OCI-LY7 (cell line): ENCODE results near the gene RRP12. TPM values are rescaled to one million over a fixed set of nuclear protein-coding genes. Genes with fewer than 3 reads are reported as not detected.
A peak's percentile ranks its signal among the peaks of the same experiment; 100 is the strongest.

Experiments used
- BruUV-seq: library from RNA; stranded (reverse); fragments of 400-500 nt; replicated peaks from 2 replicates; lab custom pipeline; 2021; lab: Mats Ljungman, UMichigan
- CTCF ChIA-PET: fragments of 300-600 bp; sonication (Branson Sonifier 250); formaldehyde crosslinking; loops from one replicate; lab custom pipeline; 2022; ENCODE audit warnings: antibody characterized with exemption; ENCODE audit not compliant: unreplicated experiment; lab: Charles Lee
- POLR2A ChIA-PET: fragments of 300-600 bp; sonication (Branson Sonifier 250); formaldehyde crosslinking; loops from one replicate; lab custom pipeline; 2022; ENCODE audit warnings: antibody characterized with exemption; lab: Charles Lee
- DNase-seq: peaks from one replicate; pipeline ENCODE4 v3.0.0-alpha.2; 2015; ENCODE audit warnings: low spot score
- H2AFZ ChIP-seq: fragments of 200-600 bp; sonication (generic), shearing (Covaris generic); 2 replicates; pipeline ENCODE4 v1.6.1; 2014; ENCODE audit warnings: mild to moderate bottlenecking, antibody characterized with exemption, low read length, moderate library complexity
- H3K27ac ChIP-seq: fragments of 200-600 bp; sonication (generic); 2 replicates; pipeline ENCODE4 v1.5.1; 2014; ENCODE audit warnings: mixed run types, low read depth, mild to moderate bottlenecking, moderate library complexity, low read length, inconsistent platforms; ENCODE audit not compliant: poor library complexity, severe bottlenecking
- H3K36me3 ChIP-seq: fragments of 200-600 bp; sonication (generic); 2 replicates; pipeline ENCODE4 v1.6.1; 2014; ENCODE audit warnings: mild to moderate bottlenecking, antibody characterized with exemption, low read length, moderate library complexity, mixed read lengths; ENCODE audit not compliant: insufficient read depth
- H3K4me1 ChIP-seq: fragments of 200-600 bp; sonication (generic); 2 replicates; pipeline ENCODE4 v1.5.1; 2014; ENCODE audit warnings: mild to moderate bottlenecking, low read length; ENCODE audit not compliant: insufficient read depth, poor library complexity, severe bottlenecking
- H3K4me2 ChIP-seq: fragments of 200-600 bp; sonication (generic); 2 replicates; pipeline ENCODE4 v1.6.1; 2014; ENCODE audit warnings: mild to moderate bottlenecking, low read length
- H3K4me3 ChIP-seq: fragments of 200-600 bp; sonication (generic); 2 replicates; pipeline ENCODE4 v1.5.1; 2014; ENCODE audit warnings: mild to moderate bottlenecking, low read depth, low read length; ENCODE audit not compliant: poor library complexity, severe bottlenecking
- H3K79me2 ChIP-seq: fragments of 200-600 bp; sonication (generic); 2 replicates; pipeline ENCODE4 v1.6.1; 2016; ENCODE audit warnings: low read depth, mild to moderate bottlenecking, low read length, moderate library complexity, mixed read lengths; ENCODE audit not compliant: insufficient read depth
- H3K9me2 ChIP-seq: fragments of 200-600 bp; sonication (generic); 2 replicates; pipeline ENCODE4 v1.6.1; 2016; ENCODE audit warnings: mild to moderate bottlenecking, low read length, mixed read lengths; ENCODE audit not compliant: insufficient read depth
- H3K9me3 ChIP-seq: fragments of 200-600 bp; sonication (generic); 2 replicates; pipeline ENCODE4 v1.6.1; 2014; ENCODE audit warnings: mild to moderate bottlenecking, mixed run types, low read length, mixed read lengths
- H4K20me1 ChIP-seq: fragments of 200-600 bp; sonication (generic); 2 replicates; pipeline ENCODE4 v1.6.1; 2014; ENCODE audit warnings: mild to moderate bottlenecking, antibody characterized with exemption, low read length, moderate library complexity, mixed read lengths; ENCODE audit not compliant: insufficient read depth
- EZH2phosphoT487 ChIP-seq: fragments of 200-600 bp; sonication (generic); IDR thresholded peaks from 2 replicates; pipeline ENCODE4 v1.6.1; 2018; ENCODE audit warnings: low read depth, borderline replicate concordance, mild to moderate bottlenecking, mixed run types, antibody characterized with exemption, low read length, moderate library complexity, mixed read lengths
- intact Hi-C: fragments of 100-400 bp; cut with micrococcal nuclease; formaldehyde crosslinking; loops from one replicate; pipeline ENCODE4 v1.10.0; 2022; ENCODE audit not compliant: unreplicated experiment
- total RNA-seq, 2 experiments: library from RNA; depleted of rRNA in 1 of 2; stranded (reverse); fragments of >200 nt in 1 of 2; shearing (Covaris generic) in 1 of 2; gene quantifications; 2 replicates each; pipeline ENCODE4 v1.2.3, GENCODE V29; 2014 to 2022
- TF ChIP-seq, protein P1 (sequence below): fragments of 200-600 bp; sonication (generic); conservative IDR thresholded peaks from 2 replicates; pipeline ENCODE4 v1.5.1; 2014; ENCODE audit warnings: mild to moderate bottlenecking, antibody characterized with exemption, low read length, moderate library complexity, mixed read lengths

RRP12 gene
- total RNA-seq, 2 experiments from 2014 or later, result 32.1 to 39.3 TPM

DNA sequence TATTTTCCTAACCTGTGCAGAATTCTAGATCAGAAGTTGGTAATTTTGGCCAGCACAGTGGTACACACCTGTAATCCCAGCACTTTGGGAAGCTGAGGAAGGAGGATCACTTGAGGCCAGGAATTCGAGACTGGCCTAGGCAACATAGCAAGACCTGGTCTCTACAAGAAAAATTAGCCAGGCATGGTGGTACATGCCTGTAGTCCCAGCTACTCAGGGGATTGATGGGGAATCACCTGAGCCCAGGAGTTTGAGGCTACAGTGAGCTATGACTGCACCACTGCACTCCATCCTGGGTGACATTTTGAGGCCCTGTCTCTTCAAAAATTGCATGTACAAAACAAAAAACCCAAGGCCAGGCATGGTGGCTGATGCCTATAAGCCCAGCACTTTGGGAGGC, 33.4 kb upstream of the RRP12 start:
- peaks cover 5% of the 10 kb centered on the region for H3K4me1 ChIP-seq
- intact Hi-C loops, result no loop called here
- CTCF ChIA-PET, result interaction anchor here (1.0 kb wide), 1 partner anchor 297 kb away, joined by 3 read pairs; no protein-coding TSS in a partner anchor

DNA sequence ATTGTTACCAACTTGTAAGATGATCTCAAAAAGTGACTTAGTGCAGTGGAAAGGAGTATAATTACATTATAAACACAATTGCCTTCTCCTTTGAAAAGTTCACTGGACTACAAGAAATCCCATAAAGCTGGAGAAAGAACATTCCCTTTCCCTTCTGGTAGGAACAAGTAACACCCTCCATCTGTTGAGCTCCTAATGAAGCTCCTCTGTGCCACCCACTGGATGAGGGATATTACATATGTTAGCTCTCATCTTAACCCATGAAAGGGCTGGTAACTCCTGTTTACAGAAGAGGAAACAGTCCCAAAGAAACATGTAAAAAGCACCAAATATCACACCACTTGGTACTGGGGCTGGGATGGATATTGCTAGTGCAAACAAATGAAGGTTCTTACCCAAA, 32.9 kb upstream of the RRP12 start:
- Histone ChIP-seq H3K9me3 (no peaks in the 10 kb centered on the region), H3K27ac (peak overlapping the region; percentile 4), H3K9me2 (no peaks in the 10 kb centered on the region), H3K79me2 (peaks cover 21% of the 10 kb centered on the region), H3K4me3 (no peak overlapping the region), H3K4me2 (no peak overlapping the region), H3K4me1 (peaks cover 5% of the 10 kb centered on the region), H4K20me1 (no peaks in the 10 kb centered on the region), H2AFZ (no peak overlapping the region), H3K36me3 (peaks cover 92% of the 10 kb centered on the region)
- no TSS peak for BruUV-seq
- no peak for TF ChIP-seq EZH2phosphoT487
- TF ChIP-seq, protein P1, sequence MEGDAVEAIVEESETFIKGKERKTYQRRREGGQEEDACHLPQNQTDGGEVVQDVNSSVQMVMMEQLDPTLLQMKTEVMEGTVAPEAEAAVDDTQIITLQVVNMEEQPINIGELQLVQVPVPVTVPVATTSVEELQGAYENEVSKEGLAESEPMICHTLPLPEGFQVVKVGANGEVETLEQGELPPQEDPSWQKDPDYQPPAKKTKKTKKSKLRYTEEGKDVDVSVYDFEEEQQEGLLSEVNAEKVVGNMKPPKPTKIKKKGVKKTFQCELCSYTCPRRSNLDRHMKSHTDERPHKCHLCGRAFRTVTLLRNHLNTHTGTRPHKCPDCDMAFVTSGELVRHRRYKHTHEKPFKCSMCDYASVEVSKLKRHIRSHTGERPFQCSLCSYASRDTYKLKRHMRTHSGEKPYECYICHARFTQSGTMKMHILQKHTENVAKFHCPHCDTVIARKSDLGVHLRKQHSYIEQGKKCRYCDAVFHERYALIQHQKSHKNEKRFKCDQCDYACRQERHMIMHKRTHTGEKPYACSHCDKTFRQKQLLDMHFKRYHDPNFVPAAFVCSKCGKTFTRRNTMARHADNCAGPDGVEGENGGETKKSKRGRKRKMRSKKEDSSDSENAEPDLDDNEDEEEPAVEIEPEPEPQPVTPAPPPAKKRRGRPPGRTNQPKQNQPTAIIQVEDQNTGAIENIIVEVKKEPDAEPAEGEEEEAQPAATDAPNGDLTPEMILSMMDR, result no peak
- ChIA-PET CTCF (interaction anchor here (1.0 kb wide), 1 partner anchor 297 kb away, joined by 3 read pairs; no protein-coding TSS in a partner anchor), POLR2A (interaction anchor here (0.7 kb wide), 2 partner anchors 47 to 66 kb away, joined by 3 to 4 read pairs; no protein-coding TSS in a partner anchor)
- intact Hi-C loops, result no loop called here
- DNase-seq, result no peak

More for the DNA sequence above, 33.4 kb upstream of the RRP12 start:
- H2AFZ ChIP-seq, result no peak overlapping the region
- H3K9me3 ChIP-seq, result no peaks in the 10 kb centered on the region
- no peak for DNase-seq
- peaks cover 16% of the 10 kb centered on the region for H3K79me2 ChIP-seq
- no peak overlapping the region for H3K4me3 ChIP-seq
- POLR2A ChIA-PET, result interaction anchor here (0.7 kb wide), 1 partner anchor 47 kb away, joined by 4 read pairs; no protein-coding TSS in a partner anchor
- no peak overlapping the region for H3K4me2 ChIP-seq
- no TSS peak for BruUV-seq
- H4K20me1 ChIP-seq, result no peaks in the 10 kb centered on the region
- TF ChIP-seq, protein P1, result no peak
- TF ChIP-seq EZH2phosphoT487, result no peak
- H3K27ac ChIP-seq, result no peak overlapping the region
- H3K9me2 ChIP-seq, result no peaks in the 10 kb centered on the region
- H3K36me3 ChIP-seq, result peaks cover 92% of the 10 kb centered on the region

DNA sequence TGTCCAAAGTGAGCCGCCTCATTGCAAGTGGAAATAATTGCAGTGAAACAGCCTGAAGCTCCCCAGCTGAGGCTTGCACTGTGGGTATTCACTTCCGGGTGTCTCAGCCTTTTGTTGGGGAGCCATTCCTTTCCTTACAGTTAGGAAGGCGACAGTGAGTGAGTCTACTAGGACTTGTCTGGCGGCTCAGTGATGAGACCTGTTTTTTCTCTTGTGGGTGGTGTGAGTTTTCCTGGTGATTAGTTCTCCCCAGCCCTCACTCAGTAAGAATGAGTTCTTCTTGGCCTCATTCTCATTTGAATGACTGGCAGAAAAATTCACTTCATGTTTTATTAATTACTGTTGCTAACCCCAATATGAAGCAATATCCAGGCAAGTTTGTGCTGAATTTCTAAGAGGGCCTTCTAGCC, 27.4 kb upstream of the RRP12 start:
- BruUV-seq, result no TSS peak
- no peak for DNase-seq
- TF ChIP-seq EZH2phosphoT487, result no peak
- TF ChIP-seq, protein P1, result no peak
- Histone ChIP-seq H3K9me3 (no peaks in the 10 kb centered on the region), H2AFZ (no peak overlapping the region), H3K36me3 (peaks cover 59% of the 10 kb centered on the region), H3K4me2 (peak overlapping the region; percentile 92), H3K9me2 (no peaks in the 10 kb centered on the region), H4K20me1 (peaks cover 17% of the 10 kb centered on the region; the same call in 1 of the 2 replicates), H3K4me1 (peaks cover 21% of the 10 kb centered on the region), H3K4me3 (peak overlapping the region; percentile 87), H3K27ac (peak overlapping the region; percentile 70), H3K79me2 (peaks cover 56% of the 10 kb centered on the region)
- ChIA-PET POLR2A (interaction anchor here (0.6 to 2.3 kb wide), 3 partner anchors 10 to 150 kb away, joined by 3 to 8 read pairs (median 5); no protein-coding TSS in a partner anchor), CTCF (no interaction called here)
- intact Hi-C loops, result loop anchor here (2.0 kb wide), 1 partner anchor 16 kb away; no protein-coding TSS in a partner anchor
